SU-DHL-6 (cell line): Measurements from ENCODE around the gene LYVE1.

Experiments used
- EZH2phosphoT487 ChIP-seq: fragments of 200-600 bp; sonication (generic), shearing (Covaris generic); conservative IDR thresholded peaks from 2 replicates; pipeline ENCODE4 v1.6.1; 2018; ENCODE audit warnings: mild to moderate bottlenecking, antibody characterized with exemption, low read length, moderate library complexity, mixed read lengths
- TF ChIP-seq, protein P1 (sequence below): fragments of 200-600 bp; sonication (generic); IDR thresholded peaks from one replicate; pipeline ENCODE4 v1.5.1; 2017; ENCODE audit warnings: antibody characterized with exemption, mild to moderate bottlenecking, low read length, moderate library complexity; ENCODE audit not compliant: insufficient read depth, poor library complexity, severe bottlenecking

DNA sequence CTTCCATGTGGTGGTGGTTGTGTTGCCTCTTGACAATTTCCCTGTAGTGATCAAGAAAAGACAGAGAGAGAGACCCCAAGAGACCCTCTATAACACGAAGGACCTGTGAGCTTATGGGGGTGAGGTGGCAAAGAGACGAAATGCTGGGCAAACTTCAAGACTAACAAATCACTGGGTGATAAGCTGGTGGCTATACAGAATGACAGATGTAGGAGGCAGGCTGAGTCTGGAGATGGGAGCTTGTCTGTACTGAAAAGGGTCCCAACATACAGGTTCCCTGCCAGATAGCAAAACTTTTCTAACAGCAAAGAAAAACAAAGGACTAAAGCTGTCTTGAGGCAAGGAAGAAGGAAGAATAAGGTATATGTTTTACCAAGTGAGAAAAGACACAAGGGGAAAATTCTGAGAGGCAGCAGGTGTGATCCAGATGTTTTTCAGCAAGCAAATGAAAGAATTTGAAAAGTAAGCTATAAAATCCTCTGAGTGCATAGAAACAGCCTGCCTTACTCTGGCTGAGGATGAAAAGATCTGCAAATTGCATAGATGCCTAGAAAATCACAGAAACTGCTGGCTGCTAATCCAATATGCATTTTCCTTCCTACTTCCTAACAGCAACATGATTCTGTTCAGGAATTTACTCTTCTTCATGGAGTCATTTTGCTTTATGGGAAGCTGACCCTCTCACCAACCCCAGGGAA lies 21.9 kb upstream of the LYVE1 start:
- TF ChIP-seq, protein P1, sequence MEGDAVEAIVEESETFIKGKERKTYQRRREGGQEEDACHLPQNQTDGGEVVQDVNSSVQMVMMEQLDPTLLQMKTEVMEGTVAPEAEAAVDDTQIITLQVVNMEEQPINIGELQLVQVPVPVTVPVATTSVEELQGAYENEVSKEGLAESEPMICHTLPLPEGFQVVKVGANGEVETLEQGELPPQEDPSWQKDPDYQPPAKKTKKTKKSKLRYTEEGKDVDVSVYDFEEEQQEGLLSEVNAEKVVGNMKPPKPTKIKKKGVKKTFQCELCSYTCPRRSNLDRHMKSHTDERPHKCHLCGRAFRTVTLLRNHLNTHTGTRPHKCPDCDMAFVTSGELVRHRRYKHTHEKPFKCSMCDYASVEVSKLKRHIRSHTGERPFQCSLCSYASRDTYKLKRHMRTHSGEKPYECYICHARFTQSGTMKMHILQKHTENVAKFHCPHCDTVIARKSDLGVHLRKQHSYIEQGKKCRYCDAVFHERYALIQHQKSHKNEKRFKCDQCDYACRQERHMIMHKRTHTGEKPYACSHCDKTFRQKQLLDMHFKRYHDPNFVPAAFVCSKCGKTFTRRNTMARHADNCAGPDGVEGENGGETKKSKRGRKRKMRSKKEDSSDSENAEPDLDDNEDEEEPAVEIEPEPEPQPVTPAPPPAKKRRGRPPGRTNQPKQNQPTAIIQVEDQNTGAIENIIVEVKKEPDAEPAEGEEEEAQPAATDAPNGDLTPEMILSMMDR = no peak
- TF ChIP-seq EZH2phosphoT487 = no peak
